ENCODE results near the gene KLC1. TPM values are rescaled to one million over a fixed set of nuclear protein-coding genes. Genes with fewer than 3 reads are reported as not detected.

KLC1 gene
- total RNA-seq, 1 donor from 2014 or later = 178 TPM

DNA sequence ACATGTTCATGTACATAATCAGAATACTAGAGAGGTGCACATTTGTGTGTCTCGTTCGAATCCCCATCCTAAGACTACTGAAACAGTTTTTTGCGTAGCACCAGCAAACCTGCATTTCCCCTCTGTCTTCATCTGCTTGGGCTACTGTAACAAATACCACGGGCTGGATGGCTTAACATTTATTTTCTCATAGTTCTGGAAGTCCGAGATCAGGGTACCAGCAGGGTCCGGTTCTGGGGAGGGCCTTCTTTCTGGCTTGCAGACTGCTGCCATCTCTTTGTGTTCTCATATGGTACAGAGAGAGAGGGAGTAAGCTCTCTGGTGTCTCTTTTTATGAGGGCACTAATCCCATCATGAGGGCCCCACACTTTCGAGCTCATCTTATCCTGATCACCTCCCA is 30.6 kb downstream of the KLC1 start:
- Mint-ChIP-seq H3K36me3 (ENCODE audit: insufficient read depth) (peaks cover 30% of the 10 kb centered on the region), H3K9me3 (ENCODE audit: low read depth) (no peaks in the 10 kb centered on the region)
- TF ChIP-seq, protein P1, sequence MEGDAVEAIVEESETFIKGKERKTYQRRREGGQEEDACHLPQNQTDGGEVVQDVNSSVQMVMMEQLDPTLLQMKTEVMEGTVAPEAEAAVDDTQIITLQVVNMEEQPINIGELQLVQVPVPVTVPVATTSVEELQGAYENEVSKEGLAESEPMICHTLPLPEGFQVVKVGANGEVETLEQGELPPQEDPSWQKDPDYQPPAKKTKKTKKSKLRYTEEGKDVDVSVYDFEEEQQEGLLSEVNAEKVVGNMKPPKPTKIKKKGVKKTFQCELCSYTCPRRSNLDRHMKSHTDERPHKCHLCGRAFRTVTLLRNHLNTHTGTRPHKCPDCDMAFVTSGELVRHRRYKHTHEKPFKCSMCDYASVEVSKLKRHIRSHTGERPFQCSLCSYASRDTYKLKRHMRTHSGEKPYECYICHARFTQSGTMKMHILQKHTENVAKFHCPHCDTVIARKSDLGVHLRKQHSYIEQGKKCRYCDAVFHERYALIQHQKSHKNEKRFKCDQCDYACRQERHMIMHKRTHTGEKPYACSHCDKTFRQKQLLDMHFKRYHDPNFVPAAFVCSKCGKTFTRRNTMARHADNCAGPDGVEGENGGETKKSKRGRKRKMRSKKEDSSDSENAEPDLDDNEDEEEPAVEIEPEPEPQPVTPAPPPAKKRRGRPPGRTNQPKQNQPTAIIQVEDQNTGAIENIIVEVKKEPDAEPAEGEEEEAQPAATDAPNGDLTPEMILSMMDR (IDR thresholded peaks at IDR 0.05; ENCODE audit: unreplicated experiment) = no peak

DNA sequence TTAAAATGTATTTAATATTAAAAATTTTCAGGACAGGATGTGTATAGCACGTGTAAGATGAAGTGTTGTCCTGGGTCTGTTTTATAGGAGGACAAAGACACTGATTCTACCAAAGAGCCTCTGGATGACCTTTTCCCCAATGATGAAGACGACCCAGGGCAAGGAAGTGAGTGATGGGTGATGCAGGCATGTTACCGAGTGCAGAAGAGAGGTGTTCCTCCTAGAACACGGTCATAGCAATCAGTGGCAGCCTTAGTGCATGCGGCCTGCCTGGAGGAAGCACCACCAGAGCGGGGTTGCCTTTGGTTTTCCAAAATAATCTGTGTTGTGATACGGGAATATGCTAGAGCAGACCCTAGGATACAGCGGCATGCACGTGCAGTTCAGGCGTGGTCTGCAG is 33.0 kb downstream of the KLC1 start:
- peaks cover 32% of the 10 kb centered on the region for H3K36me3 Mint-ChIP-seq (ENCODE audit: insufficient read depth)
- H3K4me1 Mint-ChIP-seq (ENCODE audit: low read depth) = no peaks in the 10 kb centered on the region

More for the DNA sequence above, 30.6 kb downstream of the KLC1 start:
- H3K4me3 Mint-ChIP-seq (ENCODE audit: low read depth) = no peak overlapping the region
- H3K4me1 Mint-ChIP-seq (ENCODE audit: low read depth) = no peaks in the 10 kb centered on the region
- H3K27ac Mint-ChIP-seq = no peak overlapping the region
- DNase-seq (ENCODE audit: low spot score, unreplicated experiment) = no peak
- no peaks in the 10 kb centered on the region for H3K27me3 Mint-ChIP-seq

DNA sequence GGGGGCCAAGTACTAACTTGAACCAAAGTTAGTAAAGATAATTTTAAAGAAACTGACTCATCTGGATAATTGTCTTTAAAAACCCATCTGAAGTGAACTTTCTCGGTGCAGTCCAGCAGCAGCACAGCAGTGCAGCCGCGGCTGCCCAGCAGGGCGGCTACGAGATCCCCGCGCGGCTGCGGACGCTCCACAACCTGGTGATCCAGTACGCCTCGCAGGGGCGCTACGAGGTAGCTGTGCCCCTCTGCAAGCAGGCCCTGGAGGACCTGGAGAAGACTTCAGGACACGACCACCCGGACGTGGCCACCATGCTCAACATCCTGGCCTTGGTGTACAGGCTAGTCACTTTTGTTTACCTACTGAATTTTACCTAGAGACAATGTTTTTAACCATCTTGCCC is 33.6 kb downstream of the KLC1 start:
- no peaks in the 10 kb centered on the region for H3K9me3 Mint-ChIP-seq (ENCODE audit: low read depth)
- DNase-seq (ENCODE audit: low spot score, unreplicated experiment) = no peak
- H3K4me1 Mint-ChIP-seq (ENCODE audit: low read depth) = no peaks in the 10 kb centered on the region
- no peak overlapping the region for H3K27ac Mint-ChIP-seq
- no peaks in the 10 kb centered on the region for H3K27me3 Mint-ChIP-seq
- no peak overlapping the region for H3K4me3 Mint-ChIP-seq (ENCODE audit: low read depth)
- TF ChIP-seq, protein P1 (IDR thresholded peaks at IDR 0.05; ENCODE audit: unreplicated experiment) = no peak
- peaks cover 27% of the 10 kb centered on the region for H3K36me3 Mint-ChIP-seq (ENCODE audit: insufficient read depth)

More for the DNA sequence above, 33.0 kb downstream of the KLC1 start:
- Mint-ChIP-seq H3K9me3 (ENCODE audit: low read depth) (no peaks in the 10 kb centered on the region), H3K27me3 (no peaks in the 10 kb centered on the region), H3K27ac (no peak overlapping the region), H3K4me3 (ENCODE audit: low read depth) (no peak overlapping the region)
- DNase-seq (ENCODE audit: low spot score, unreplicated experiment) = no peak
- TF ChIP-seq, protein P1 (IDR thresholded peaks at IDR 0.05; ENCODE audit: unreplicated experiment) = no peak

DNA sequence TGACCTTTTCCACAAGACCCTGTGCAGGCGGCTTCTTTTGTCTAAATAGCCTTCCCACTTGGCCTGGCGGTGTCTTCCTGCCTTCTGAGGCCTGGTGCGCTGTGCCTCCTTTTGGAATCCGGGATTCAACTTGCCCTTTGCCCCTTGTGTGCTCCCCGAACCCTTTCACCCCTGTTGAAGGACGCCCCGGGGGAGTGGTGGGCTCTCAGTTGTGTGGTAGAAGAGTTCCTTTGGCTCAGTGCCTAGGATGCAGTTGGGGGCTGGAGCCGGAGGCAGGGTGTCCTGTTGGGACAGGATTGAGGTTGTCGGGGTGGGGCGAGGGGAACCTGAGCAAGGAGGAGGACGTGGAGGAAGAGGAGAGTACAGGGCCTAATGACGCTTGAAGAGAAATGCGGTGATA is 34.5 kb downstream of the KLC1 start:
- no peaks in the 10 kb centered on the region for H3K4me1 Mint-ChIP-seq (ENCODE audit: low read depth)
- peak overlapping the region; percentile 90 for H3K27ac Mint-ChIP-seq
- H3K36me3 Mint-ChIP-seq (ENCODE audit: insufficient read depth) = peaks cover 28% of the 10 kb centered on the region
- H3K9me3 Mint-ChIP-seq (ENCODE audit: low read depth) = no peaks in the 10 kb centered on the region
- TF ChIP-seq, protein P1 (IDR thresholded peaks at IDR 0.05; ENCODE audit: unreplicated experiment) = no peak
- no peaks in the 10 kb centered on the region for H3K27me3 Mint-ChIP-seq
- no peak overlapping the region for H3K4me3 Mint-ChIP-seq (ENCODE audit: low read depth)
- DNase-seq (ENCODE audit: low spot score, unreplicated experiment) = no peak

DNA sequence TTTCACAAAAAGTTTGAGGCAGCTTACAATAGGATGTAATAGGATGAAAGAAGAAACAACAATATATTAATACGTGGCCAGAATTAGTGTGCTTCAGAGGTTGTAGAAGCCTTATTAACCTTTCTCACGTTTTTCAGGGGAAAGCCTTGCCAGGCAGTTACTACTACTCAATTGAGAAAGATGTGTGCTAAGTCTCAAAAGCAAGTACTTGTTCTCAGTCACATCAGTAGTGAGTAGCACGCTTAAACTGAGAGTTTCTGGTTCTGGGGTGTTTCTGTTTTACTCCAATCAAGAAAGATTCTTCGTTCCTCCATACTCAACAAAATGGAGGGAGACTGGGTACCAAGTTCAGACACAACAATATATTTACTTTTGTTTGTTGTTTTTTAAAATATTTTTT is 38.7 kb downstream of the KLC1 start:
- Mint-ChIP-seq H3K4me1 (ENCODE audit: low read depth) (no peaks in the 10 kb centered on the region), H3K36me3 (ENCODE audit: insufficient read depth) (peaks cover 17% of the 10 kb centered on the region), H3K4me3 (ENCODE audit: low read depth) (no peak overlapping the region), H3K27ac (no peak overlapping the region), H3K9me3 (ENCODE audit: low read depth) (no peaks in the 10 kb centered on the region), H3K27me3 (no peaks in the 10 kb centered on the region)
- TF ChIP-seq, protein P1 (IDR thresholded peaks at IDR 0.05; ENCODE audit: unreplicated experiment) = no peak
- no peak for DNase-seq (ENCODE audit: low spot score, unreplicated experiment)

All from progenitor cell of endocrine pancreas (in vitro differentiated cells).